Measurements from ENCODE around the gene THNSL1. TPM values are rescaled to one million over a fixed set of nuclear protein-coding genes. Genes with fewer than 3 reads are reported as not detected.
"Not testable (repeated sequence)": the region's sequence is repeated elsewhere in the genome, so short reads cannot be mapped to it uniquely, and the experiment has no call there.

Gene THNSL1
- total RNA-seq = 1 to 10 TPM; 3.6 to 8.6 TPM
- 1 to 10 TPM; 2.0 to 2.2 TPM for polyA plus RNA-seq
- long read RNA-seq, donor 1, transcript THNSL1-201 (3 exons, 3,691 nt) = major isoform, 7 of 8 reads
- long read RNA-seq, donor 1, partial matches to known transcripts = 0 of 8 reads
- long read RNA-seq, donor 1, other reads (novel, unspliced or antisense) = 0 of 8 reads
- long read RNA-seq, donor 2 = 0 reads
- long read RNA-seq, donor 3, transcript THNSL1-201 (3 exons, 3,691 nt) = major isoform, 5 of 5 reads
- long read RNA-seq, donor 3, partial matches to known transcripts = 0 of 5 reads
- long read RNA-seq, donor 3, other reads (novel, unspliced or antisense) = 0 of 5 reads
- long read RNA-seq, donor 4, partial matches to known transcripts = 0 of 1 reads
- long read RNA-seq, donor 4, other reads (novel, unspliced or antisense) = 0 of 1 reads
- long read RNA-seq, donor 5, partial matches to known transcripts = 0 of 5 reads
- long read RNA-seq, donor 5, other reads (novel, unspliced or antisense) = 0 of 5 reads

- Histone ChIP-seq H3K4me3 (peak within 1 kb of the TSS; percentile 63), H3K27ac (ENCODE audit: low read depth in 1 of 2, low read length in 1 of 2) (peak within 1 kb of the TSS; percentile 76 to 95), H3K36me3 (ENCODE audit: control insufficient read depth in 4 of 4, insufficient read depth in 4 of 4, low read length in 4 of 4) (no peaks in the 10 kb centered on the region), H3K27me3 (ENCODE audit: control insufficient read depth in 3 of 3, insufficient read depth in 3 of 3, low read length in 2 of 3) (no peaks in the 10 kb centered on the region), H3K9ac (ENCODE audit: insufficient read depth in 1 of 2, low read length in 2 of 2) (peak within 1 kb of the TSS; percentile 28 to 95), H3K4me1 (ENCODE audit: control insufficient read depth in 5 of 5, insufficient read depth in 5 of 5, low read length in 5 of 5) (peaks cover 0 to 12% (median 0%) of the 10 kb centered on the region in 5 donors), H3K9me3 (ENCODE audit: control insufficient read depth in 4 of 4, insufficient read depth in 3 of 4, low read length in 3 of 4) (no peaks in the 10 kb centered on the region)
- ATAC-seq (ENCODE audit: insufficient read depth, low FRiP score) (peak; percentile 99), DNase-seq (peak; percentile 99)
- WGBS, 2 donors = 0% methylated on average over 69 of the region's 69 CpGs
- TF ChIP-seq, protein P1, sequence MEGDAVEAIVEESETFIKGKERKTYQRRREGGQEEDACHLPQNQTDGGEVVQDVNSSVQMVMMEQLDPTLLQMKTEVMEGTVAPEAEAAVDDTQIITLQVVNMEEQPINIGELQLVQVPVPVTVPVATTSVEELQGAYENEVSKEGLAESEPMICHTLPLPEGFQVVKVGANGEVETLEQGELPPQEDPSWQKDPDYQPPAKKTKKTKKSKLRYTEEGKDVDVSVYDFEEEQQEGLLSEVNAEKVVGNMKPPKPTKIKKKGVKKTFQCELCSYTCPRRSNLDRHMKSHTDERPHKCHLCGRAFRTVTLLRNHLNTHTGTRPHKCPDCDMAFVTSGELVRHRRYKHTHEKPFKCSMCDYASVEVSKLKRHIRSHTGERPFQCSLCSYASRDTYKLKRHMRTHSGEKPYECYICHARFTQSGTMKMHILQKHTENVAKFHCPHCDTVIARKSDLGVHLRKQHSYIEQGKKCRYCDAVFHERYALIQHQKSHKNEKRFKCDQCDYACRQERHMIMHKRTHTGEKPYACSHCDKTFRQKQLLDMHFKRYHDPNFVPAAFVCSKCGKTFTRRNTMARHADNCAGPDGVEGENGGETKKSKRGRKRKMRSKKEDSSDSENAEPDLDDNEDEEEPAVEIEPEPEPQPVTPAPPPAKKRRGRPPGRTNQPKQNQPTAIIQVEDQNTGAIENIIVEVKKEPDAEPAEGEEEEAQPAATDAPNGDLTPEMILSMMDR (IDR thresholded peaks at IDR 0.05; ENCODE audit: control extremely low read depth, extremely low read depth) = no peak
Measured at GRCh38 chr10:25016376-25017153, at the start of gene THNSL1. THNSL1 (plus strand) TSS chr10:25016612; CDS start chr10:25023224, 6,612 bp downstream.

GRCh38 chr10:24966962-24967481 is 49.4 kb upstream of the THNSL1 start:
- H3K27ac ChIP-seq (ENCODE audit: low read depth in 1 of 2, low read length in 1 of 2) = no peak overlapping the region
- DNase-seq (no peak), ATAC-seq (ENCODE audit: insufficient read depth, low FRiP score) (no peak)
- no peak overlapping the region for H3K9ac ChIP-seq (ENCODE audit: insufficient read depth in 1 of 2, low read length in 2 of 2)
- TF ChIP-seq, protein P1 (IDR thresholded peaks at IDR 0.05; ENCODE audit: control extremely low read depth, extremely low read depth) = no peak
- H3K4me3 ChIP-seq = no peak overlapping the region
- H3K9me3 ChIP-seq (ENCODE audit: control insufficient read depth in 4 of 4, insufficient read depth in 3 of 4, low read length in 3 of 4) = no peaks in the 10 kb centered on the region
- peaks cover 0 to 7% (median 0%) of the 10 kb centered on the region in 5 donors for H3K4me1 ChIP-seq (ENCODE audit: control insufficient read depth in 5 of 5, insufficient read depth in 5 of 5, low read length in 5 of 5)
- WGBS, 2 donors = 89 to 92% methylated on average over 5 of the region's 5 CpGs
- no peaks in the 10 kb centered on the region for H3K27me3 ChIP-seq (ENCODE audit: control insufficient read depth in 3 of 3, insufficient read depth in 3 of 3, low read length in 2 of 3)
- H3K36me3 ChIP-seq (ENCODE audit: control insufficient read depth in 4 of 4, insufficient read depth in 4 of 4, low read length in 4 of 4) = no peaks in the 10 kb centered on the region

DNA sequence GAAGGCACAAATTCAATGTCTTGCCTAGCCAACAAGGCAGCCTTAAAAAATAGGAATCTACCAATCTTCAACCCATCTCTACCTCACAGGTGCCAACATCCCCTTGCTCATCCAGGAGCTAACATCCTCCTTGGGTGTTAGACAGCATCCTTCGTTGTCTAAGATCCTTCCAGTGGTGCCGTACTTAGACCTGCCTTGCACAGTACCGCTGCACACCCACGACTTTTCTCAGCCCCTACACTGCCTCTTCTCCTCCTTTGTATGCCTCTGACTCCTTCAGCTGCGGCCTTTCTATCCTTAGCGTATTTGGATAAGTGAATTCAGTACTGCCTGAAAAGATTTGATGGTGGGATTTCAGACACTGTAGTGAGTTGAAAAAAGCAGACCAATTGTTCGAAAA is 48.1 kb upstream of the THNSL1 start:
- H3K4me3 ChIP-seq = no peak overlapping the region
- H3K9ac ChIP-seq (ENCODE audit: insufficient read depth in 1 of 2, low read length in 2 of 2) = no peak overlapping the region
- H3K36me3 ChIP-seq (ENCODE audit: control insufficient read depth in 4 of 4, insufficient read depth in 4 of 4, low read length in 4 of 4) = no peaks in the 10 kb centered on the region
- 94 to 96% methylated on average over 7 of the region's 7 CpGs for WGBS, 2 donors
- no peaks in the 10 kb centered on the region for H3K9me3 ChIP-seq (ENCODE audit: control insufficient read depth in 4 of 4, insufficient read depth in 3 of 4, low read length in 3 of 4)
- peaks cover 0 to 7% (median 0%) of the 10 kb centered on the region in 5 donors for H3K4me1 ChIP-seq (ENCODE audit: control insufficient read depth in 5 of 5, insufficient read depth in 5 of 5, low read length in 5 of 5)
- TF ChIP-seq, protein P1 (IDR thresholded peaks at IDR 0.05; ENCODE audit: control extremely low read depth, extremely low read depth) = no peak
- H3K27me3 ChIP-seq (ENCODE audit: control insufficient read depth in 3 of 3, insufficient read depth in 3 of 3, low read length in 2 of 3) = no peaks in the 10 kb centered on the region
- H3K27ac ChIP-seq (ENCODE audit: low read depth in 1 of 2, low read length in 1 of 2) = no peak overlapping the region
- DNase-seq (no peak), ATAC-seq (ENCODE audit: insufficient read depth, low FRiP score) (no peak)

GRCh38 chr10:24968951-24969350 is 47.5 kb upstream of the THNSL1 start:
- H3K27ac ChIP-seq (ENCODE audit: low read depth in 1 of 2, low read length in 1 of 2); H3K4me1 ChIP-seq (ENCODE audit: control insufficient read depth in 5 of 5, insufficient read depth in 5 of 5, low read length in 5 of 5); H3K9me3 ChIP-seq (ENCODE audit: control insufficient read depth in 4 of 4, insufficient read depth in 3 of 4, low read length in 3 of 4); H3K36me3 ChIP-seq (ENCODE audit: control insufficient read depth in 4 of 4, insufficient read depth in 4 of 4, low read length in 4 of 4); H3K9ac ChIP-seq (ENCODE audit: insufficient read depth in 1 of 2, low read length in 2 of 2); ATAC-seq (ENCODE audit: insufficient read depth, low FRiP score); H3K4me3 ChIP-seq; H3K27me3 ChIP-seq (ENCODE audit: control insufficient read depth in 3 of 3, insufficient read depth in 3 of 3, low read length in 2 of 3); DNase-seq: not testable (repeated sequence)
- WGBS, 2 donors = 79 to 82% methylated on average over 11 of the region's 11 CpGs

Data from lung (tissue), 16 donors.